H1 (cell line): Measurements from ENCODE around the gene PTCH1. TPM values are rescaled to one million over a fixed set of nuclear protein-coding genes. Genes with fewer than 3 reads are reported as not detected.

ENCODE experiments used
- CTCF ChIA-PET: fragments of 300-600 bp; sonication (Branson Sonifier 250); formaldehyde crosslinking; loops from one replicate; lab custom pipeline; 2021; ENCODE audit not compliant: partially characterized antibody; lab: Charles Lee
- POLR2A ChIA-PET: fragments of 300-600 bp; sonication (Branson Sonifier 250); formaldehyde crosslinking; loops from one replicate; lab custom pipeline; 2021; ENCODE audit warnings: inconsistent platforms; ENCODE audit not compliant: partially characterized antibody; lab: Charles Lee
- DNase-seq, 2 experiments: peaks; one replicate each; pipeline versions ENCODE4 v3.0.0 to v3.0.0-alpha.2; 2010 to 2022; ENCODE audit warnings: low spot score in 2 of 2, low read depth in 1 of 2, mixed read lengths in 1 of 2
- FAIRE-seq: peaks from 2 replicates; lab custom pipeline; 2011; peaks lifted over from hg19 to GRCh38; lab: Jason Lieb, UNC
- H2AFZ ChIP-seq: 2 replicates; pipeline ENCODE4 v1.8.1; 2012; ENCODE audit warnings: low read length, inconsistent platforms
- H2AK5ac ChIP-seq: 2 replicates; pipeline ENCODE4 v1.6.1; 2013; ENCODE audit warnings: low read depth, low read length
- H2BK120ac ChIP-seq: replicated peaks from 2 replicates; pipeline ENCODE3; 2013; ENCODE audit warnings: low read depth, low read length, inconsistent platforms
- H2BK12ac ChIP-seq: 2 replicates; pipeline ENCODE4 v1.6.1; 2013; ENCODE audit warnings: low read depth, low read length
- H2BK15ac ChIP-seq: 2 replicates; pipeline ENCODE4 v1.6.1; 2013; ENCODE audit warnings: low read length
- H2BK20ac ChIP-seq: 2 replicates; pipeline ENCODE4 v1.6.1; 2013; ENCODE audit warnings: low read length
- H2BK5ac ChIP-seq: 2 replicates; pipeline ENCODE4 v1.6.1; 2013; ENCODE audit warnings: low read depth, low read length
- H3K14ac ChIP-seq: 2 replicates; pipeline ENCODE4 v1.6.1; 2013; ENCODE audit warnings: inconsistent platforms; ENCODE audit not compliant: insufficient read length
- H3K18ac ChIP-seq: 2 replicates; pipeline ENCODE4 v1.6.1; 2013; ENCODE audit warnings: low read length; ENCODE audit errors: extremely low read depth
- H3K23ac ChIP-seq: 2 replicates; pipeline ENCODE4 v1.6.1; 2013; ENCODE audit warnings: inconsistent platforms; ENCODE audit not compliant: insufficient read length
- H3K23me2 ChIP-seq: 2 replicates; pipeline ENCODE4 v1.6.1; 2013; ENCODE audit warnings: low read depth, low read length
- H3K27ac ChIP-seq: 2 replicates; pipeline ENCODE4 v1.6.1; 2011; ENCODE audit warnings: low read depth, low read length, inconsistent platforms
- H3K27me3 ChIP-seq, 4 experiments: replicated peaks in 1 of 4; 1 replicate in 1 of 4; 2 replicates in 3 of 4; pipeline versions ENCODE4 v1.6.1 to v1.8.1; 2011 to 2013; ENCODE audit warnings: low read length in 3 of 4, mild to moderate bottlenecking in 3 of 4, inconsistent platforms in 2 of 4, mixed read lengths in 2 of 4, moderate library complexity in 1 of 4; ENCODE audit not compliant: control insufficient read depth in 3 of 4, insufficient read depth in 3 of 4; ENCODE audit errors: extremely low read depth in 1 of 4
- H3K36me3 ChIP-seq, 4 experiments: 2 replicates each; pipeline versions ENCODE4 v1.6.1 to v1.8.1; 2011 to 2013; ENCODE audit warnings: mild to moderate bottlenecking in 4 of 4, low read length in 3 of 4, moderate library complexity in 2 of 4, control low read depth in 1 of 4, inconsistent platforms in 1 of 4; ENCODE audit not compliant: insufficient read depth in 4 of 4, control insufficient read depth in 2 of 4
- H3K4ac ChIP-seq: replicated peaks from 2 replicates; pipeline ENCODE3; 2013; ENCODE audit warnings: low read length, low read depth, mixed read lengths, inconsistent platforms; ENCODE audit not compliant: insufficient read length
- H3K4me1 ChIP-seq, 4 experiments: replicated peaks in 1 of 4; 1 replicate in 1 of 4; 2 replicates in 3 of 4; pipeline versions ENCODE4 v1.6.1 to v1.8.1; 2011 to 2013; ENCODE audit warnings: low read length in 3 of 4, inconsistent platforms in 2 of 4, mixed read lengths in 1 of 4; ENCODE audit not compliant: insufficient read depth in 4 of 4, control insufficient read depth in 3 of 4
- H3K4me2 ChIP-seq, 2 experiments: 2 replicates each; pipeline versions ENCODE4 v1.6.1 to v1.8.1; 2011 to 2013; ENCODE audit warnings: low read depth in 2 of 2, low read length in 2 of 2, control low read depth in 1 of 2, inconsistent platforms in 1 of 2, mild to moderate bottlenecking in 1 of 2; ENCODE audit not compliant: insufficient read depth in 1 of 2
- H3K4me3 ChIP-seq, 4 experiments: fragments of 200-600, 300-600 bp in 1 of 4; sonication (generic), shearing (Covaris generic), sonication (Bioruptor Twin) in 1 of 4; 2 replicates each; pipeline versions ENCODE4 v1.5.1 to v1.8.1; 2011 to 2016; ENCODE audit warnings: low read length in 4 of 4, low read depth in 3 of 4, control low read depth in 2 of 4, inconsistent platforms in 2 of 4, mild to moderate bottlenecking in 2 of 4, mixed read lengths in 1 of 4, moderate library complexity in 1 of 4; ENCODE audit not compliant: insufficient read depth in 2 of 4; ENCODE audit errors: extremely low read depth in 1 of 4
- H3K56ac ChIP-seq: replicated peaks from 2 replicates; pipeline ENCODE3; 2013; ENCODE audit warnings: low read depth, mild to moderate bottlenecking, mixed read lengths, low read length, inconsistent platforms; ENCODE audit not compliant: insufficient read length
- H3K79me1 ChIP-seq: 2 replicates; pipeline ENCODE4 v1.6.1; 2013; ENCODE audit warnings: low read depth, low read length, control low read depth
- H3K79me2 ChIP-seq, 2 experiments: 2 replicates each; pipeline versions ENCODE4 v1.6.1 to v1.8.1; 2012 to 2013; ENCODE audit warnings: low read length in 2 of 2, mild to moderate bottlenecking in 2 of 2, inconsistent platforms in 1 of 2; ENCODE audit not compliant: insufficient read depth in 2 of 2, control insufficient read depth in 1 of 2
- H3K9ac ChIP-seq, 4 experiments: replicated peaks in 1 of 4; 1 replicate in 1 of 4; 2 replicates in 3 of 4; pipeline versions ENCODE4 v1.6.1 to v1.8.1; 2011 to 2013; ENCODE audit warnings: low read depth in 3 of 4, low read length in 3 of 4, control low read depth in 2 of 4, mild to moderate bottlenecking in 2 of 4, moderate library complexity in 2 of 4, inconsistent platforms in 1 of 4; ENCODE audit errors: extremely low read depth in 1 of 4
- H3K9me3 ChIP-seq, 2 experiments: 2 replicates each; pipeline versions ENCODE4 v1.6.1 to v1.8.1; 2012 to 2013; ENCODE audit warnings: mild to moderate bottlenecking in 2 of 2, moderate library complexity in 2 of 2, control low read depth in 1 of 2, inconsistent platforms in 1 of 2, low read depth in 1 of 2, low read length in 1 of 2, mixed read lengths in 1 of 2; ENCODE audit not compliant: insufficient read depth in 2 of 2
- H4K20me1 ChIP-seq, 2 experiments: replicated peaks in 1 of 2; 2 replicates each; pipeline versions ENCODE3 to v1.8.1; 2011 to 2013; ENCODE audit warnings: inconsistent platforms in 2 of 2, low read length in 2 of 2, mild to moderate bottlenecking in 1 of 2; ENCODE audit not compliant: insufficient read depth in 2 of 2, control insufficient read depth in 1 of 2
- H4K5ac ChIP-seq: 2 replicates; pipeline ENCODE4 v1.6.1; 2013; ENCODE audit warnings: low read length, low read depth, mixed read lengths, inconsistent platforms; ENCODE audit not compliant: insufficient read length
- H4K8ac ChIP-seq: 2 replicates; pipeline ENCODE4 v1.8.0; 2013; ENCODE audit warnings: mild to moderate bottlenecking, moderate library complexity, low read length, inconsistent platforms; ENCODE audit not compliant: insufficient read depth; ENCODE audit errors: extremely low read depth
- H4K91ac ChIP-seq: replicated peaks from 2 replicates; pipeline ENCODE3; 2013; ENCODE audit warnings: low read length, mixed read lengths, inconsistent platforms; ENCODE audit not compliant: insufficient read length
- BCL11A ChIP-seq, 2 experiments: IDR thresholded peaks; one replicate each; pipeline ENCODE4 v1.6.1; 2011; ENCODE audit warnings: low read depth in 2 of 2, low read length in 2 of 2, mild to moderate bottlenecking in 2 of 2
- EZH2 ChIP-seq: fragments of 200-600 bp; sonication (generic); IDR thresholded peaks from 2 replicates; pipeline ENCODE4 v1.7.1; 2012; ENCODE audit warnings: low read depth, mild to moderate bottlenecking, moderate library complexity, low read length, inconsistent platforms; ENCODE audit not compliant: severe bottlenecking
- KDM1A ChIP-seq: fragments of 200-600, 300-600 bp; sonication (generic); IDR thresholded peaks from 2 replicates; pipeline ENCODE4 v1.7.1; 2016; ENCODE audit warnings: mild to moderate bottlenecking, low read length, borderline replicate concordance
- RFX5 ChIP-seq: IDR thresholded peaks from 2 replicates; pipeline ENCODE4 v1.6.1; 2011; ENCODE audit warnings: low read depth, low read length, improper control_type of control experiment, borderline replicate concordance
- SP2 ChIP-seq: IDR thresholded peaks from 2 replicates; pipeline ENCODE4 v1.6.1; 2012; ENCODE audit warnings: mild to moderate bottlenecking, low read length, inconsistent platforms
- SP4 ChIP-seq: IDR thresholded peaks from 2 replicates; pipeline ENCODE4 v1.6.1; 2012; ENCODE audit warnings: low read length, inconsistent platforms
- TAF1 ChIP-seq: IDR thresholded peaks from 2 replicates; pipeline ENCODE4 v1.6.1; 2011; ENCODE audit warnings: mild to moderate bottlenecking, low read depth, low read length
- TBP ChIP-seq: IDR thresholded peaks from 2 replicates; pipeline ENCODE4 v1.6.1; 2011; ENCODE audit warnings: low read depth, low read length, improper control_type of control experiment
- WGBS, 2 experiments: shearing (Covaris generic) in 1 of 2; methylation state at CpG; one replicate each; pipeline versions ENCODE4 v1.1.6 to v1.1.7; 2013 to 2015; ENCODE audit warnings: low lambda C conversion rate in 2 of 2, mixed read lengths in 2 of 2, inconsistent platforms in 1 of 2, low coverage in 1 of 2, missing lambda C conversion rate in 1 of 2; ENCODE audit not compliant: insufficient replicate concordance in 2 of 2, insufficient coverage in 1 of 2, insufficient read length in 1 of 2; ENCODE audit errors: extremely low coverage in 1 of 2, missing lambda C conversion rate in 1 of 2; 5-methylcytosine and 5-hydroxymethylcytosine counted together
- polyA plus RNA-seq, 7 experiments: library from polyadenylated mRNA; depleted of rRNA in 3 of 7; stranded (reverse) in 5 of 7; unstranded in 2 of 7; fragments of >200 nt in 5 of 7; fragments of 200-250 nt in 2 of 7; gene quantifications; 1 replicate in 5 of 7; 2 replicates in 1 of 7; 4 replicates in 1 of 7; pipeline versions ENCODE4 v1.2.1 to v1.2.3, GENCODE V29; 2011 to 2013; ENCODE audit warnings: missing spikeins in 2 of 7, mixed read lengths in 2 of 7
- total RNA-seq: library from RNA; stranded (reverse); fragmentation: NEBNext Ultra II Directional; extraction: Animal tissue kit (Norgen Biotek cat#: 25700); gene quantifications from 2 replicates; pipeline ENCODE4 v1.2.1, GENCODE V29; 2021

PTCH1 gene
- total and polyA plus RNA-seq, 2 of the 8 experiments (the other 6 are each of a cell fraction or from before 2014, with no cell fraction given) = 6.4 to 34.1 TPM

DNA sequence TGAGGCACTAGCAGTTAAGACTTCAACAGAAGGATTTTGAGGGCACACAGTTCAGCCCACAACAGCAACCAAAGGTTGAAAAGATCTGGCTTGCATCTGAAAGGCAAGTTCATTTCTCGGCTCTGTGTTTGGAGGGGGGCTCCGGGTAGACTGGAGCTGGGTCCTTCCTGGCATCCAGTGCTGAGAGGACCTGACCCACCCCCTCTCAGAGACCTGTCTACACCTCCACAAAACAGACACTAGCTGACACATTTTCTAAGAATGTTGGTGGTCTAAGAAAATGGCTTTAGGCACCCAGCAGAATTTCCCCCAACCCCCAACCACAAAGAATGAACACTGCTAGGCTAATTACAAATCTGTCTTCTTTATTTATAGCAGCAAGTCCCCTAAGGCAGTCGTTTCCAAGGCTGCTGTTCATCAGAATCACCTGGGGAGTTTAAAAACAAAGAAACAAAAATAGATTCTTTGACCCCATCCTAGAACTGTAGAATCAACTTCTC is 6.2 kb upstream of the PTCH1 start:
- TF ChIP-seq BCL11A (IDR thresholded peaks at IDR 0.05; ENCODE audit: low read depth in 2 of 2, low read length in 2 of 2) (no peak), KDM1A (no peak), TAF1 (no peak), SP2 (no peak), SP4 (no peak), TBP (no peak), EZH2 (no peak), RFX5 (no peak)
- no peak for DNase-seq
- Histone ChIP-seq H3K56ac (no peak overlapping the region), H4K8ac (no peak overlapping the region), H3K23ac (no peak overlapping the region), H3K79me2 (no peaks in the 10 kb centered on the region), H3K14ac (no peak overlapping the region), H3K36me3 (no peaks in the 10 kb centered on the region), H2BK12ac (no peak overlapping the region), H3K27ac (no peak overlapping the region), H3K9ac (no peak overlapping the region), H3K4me2 (no peak overlapping the region), H3K27me3 (peaks cover 10 to 24% (median 18%) of the 10 kb centered on the region in 4 experiments), H4K5ac (no peak overlapping the region), H2BK15ac (no peak overlapping the region), H4K20me1 (no peaks in the 10 kb centered on the region), H3K79me1 (no peaks in the 10 kb centered on the region), H2AK5ac (no peak overlapping the region), H2BK20ac (no peak overlapping the region), H3K9me3 (no peaks in the 10 kb centered on the region), H4K91ac (no peak overlapping the region), H3K23me2 (no peaks in the 10 kb centered on the region), H2BK120ac (no peak overlapping the region), H3K18ac (no peak overlapping the region), H3K4ac (no peak overlapping the region), H3K4me3 (no peak overlapping the region), H3K4me1 (no peaks in the 10 kb centered on the region), H2AFZ (no peak overlapping the region), H2BK5ac (no peak overlapping the region)
- no peak for FAIRE-seq
- CTCF ChIA-PET = interaction anchor here (0.6 kb wide), 1 partner anchor 50 kb away, joined by 3 read pairs; no protein-coding TSS in a partner anchor
- WGBS, 2 experiments = 92% methylated on average over 3 of the region's 3 CpGs; no CpG with 5 or more reads in 1 of the 2 experiments
- POLR2A ChIA-PET = interaction anchor here (1.4 kb wide), 1 partner anchor 12 kb away, joined by 4 read pairs; no protein-coding TSS in a partner anchor
